ENCODE measurements around the gene BBS12. TPM values are rescaled to one million over a fixed set of nuclear protein-coding genes. Genes with fewer than 3 reads are reported as not detected.

BBS12 gene
- total and polyA plus RNA-seq, 4 donors = 5.3 to 9.8 (median 7.7) TPM

GRCh38 chr4:122701061-122701460 lies 31.4 kb upstream of the BBS12 start:
- Histone ChIP-seq H3K27me3 (ENCODE audit: control insufficient read depth, insufficient read depth, low read length) (no peaks in the 10 kb centered on the region), H3K4me3 (ENCODE audit: low read depth, low read length) (no peak overlapping the region), H3K27ac (ENCODE audit: low read depth, low read length) (no peak overlapping the region), H3K4me1 (ENCODE audit: control insufficient read depth, insufficient read depth, low read length) (no peaks in the 10 kb centered on the region), H3K36me3 (ENCODE audit: control insufficient read depth, insufficient read depth, low read length) (no peaks in the 10 kb centered on the region), H3K9me3 (ENCODE audit: control insufficient read depth, insufficient read depth, low read length) (no peaks in the 10 kb centered on the region)
- DNase-seq (ENCODE audit: low read depth in 4 of 6, low spot score in 6 of 6) = no peak
- no CpG with 5 or more reads among the region's 5 CpGs for WGBS (ENCODE audit: insufficient coverage)

- no peak for DNase-seq (ENCODE audit: low read depth in 4 of 6, low spot score in 6 of 6)
- 100% methylated on average over 1 of the region's 1 CpG for WGBS (ENCODE audit: insufficient coverage)
- no peaks in the 10 kb centered on the region for H3K27me3 ChIP-seq (ENCODE audit: control insufficient read depth, insufficient read depth, low read length)
- no peak overlapping the region for H3K27ac ChIP-seq (ENCODE audit: low read depth, low read length)
- H3K36me3 ChIP-seq (ENCODE audit: control insufficient read depth, insufficient read depth, low read length) = no peaks in the 10 kb centered on the region
- H3K9me3 ChIP-seq (ENCODE audit: control insufficient read depth, insufficient read depth, low read length) = no peaks in the 10 kb centered on the region
- no peaks in the 10 kb centered on the region for H3K4me1 ChIP-seq (ENCODE audit: control insufficient read depth, insufficient read depth, low read length)
- no peak overlapping the region for H3K4me3 ChIP-seq (ENCODE audit: low read depth, low read length)
Observed at GRCh38 chr4:122701965-122702364, 30.5 kb upstream of the BBS12 start.

- no peaks in the 10 kb centered on the region for H3K36me3 ChIP-seq (ENCODE audit: control insufficient read depth, insufficient read depth, low read length)
- H3K9me3 ChIP-seq (ENCODE audit: control insufficient read depth, insufficient read depth, low read length) = no peaks in the 10 kb centered on the region
- no peak overlapping the region for H3K27ac ChIP-seq (ENCODE audit: low read depth, low read length)
- no peak for DNase-seq (ENCODE audit: low read depth in 4 of 6, low spot score in 6 of 6)
- H3K27me3 ChIP-seq (ENCODE audit: control insufficient read depth, insufficient read depth, low read length) = no peaks in the 10 kb centered on the region
- no peaks in the 10 kb centered on the region for H3K4me1 ChIP-seq (ENCODE audit: control insufficient read depth, insufficient read depth, low read length)
- H3K4me3 ChIP-seq (ENCODE audit: low read depth, low read length) = no peak overlapping the region
- WGBS (ENCODE audit: insufficient coverage) = no CpG with 5 or more reads among the region's 3 CpGs
Observed at GRCh38 chr4:122702939-122703338, 29.6 kb upstream of the BBS12 start.

GRCh38 chr4:122703868-122704267 lies 28.6 kb upstream of the BBS12 start:
- no peak overlapping the region for H3K27ac ChIP-seq (ENCODE audit: low read depth, low read length)
- no peaks in the 10 kb centered on the region for H3K27me3 ChIP-seq (ENCODE audit: control insufficient read depth, insufficient read depth, low read length)
- H3K36me3 ChIP-seq (ENCODE audit: control insufficient read depth, insufficient read depth, low read length) = no peaks in the 10 kb centered on the region
- H3K4me3 ChIP-seq (ENCODE audit: low read depth, low read length) = no peak overlapping the region
- H3K9me3 ChIP-seq (ENCODE audit: control insufficient read depth, insufficient read depth, low read length) = no peaks in the 10 kb centered on the region
- 81% methylated on average over 3 of the region's 3 CpGs for WGBS (ENCODE audit: insufficient coverage)
- no peaks in the 10 kb centered on the region for H3K4me1 ChIP-seq (ENCODE audit: control insufficient read depth, insufficient read depth, low read length)
- DNase-seq (ENCODE audit: low read depth in 4 of 6, low spot score in 6 of 6) = no peak

- no peak overlapping the region for H3K4me3 ChIP-seq (ENCODE audit: low read depth, low read length)
- H3K9me3 ChIP-seq (ENCODE audit: control insufficient read depth, insufficient read depth, low read length) = no peaks in the 10 kb centered on the region
- no peak overlapping the region for H3K27ac ChIP-seq (ENCODE audit: low read depth, low read length)
- WGBS (ENCODE audit: insufficient coverage) = 100% methylated on average over 2 of the region's 4 CpGs
- H3K4me1 ChIP-seq (ENCODE audit: control insufficient read depth, insufficient read depth, low read length) = no peaks in the 10 kb centered on the region
- H3K36me3 ChIP-seq (ENCODE audit: control insufficient read depth, insufficient read depth, low read length) = no peaks in the 10 kb centered on the region
- no peaks in the 10 kb centered on the region for H3K27me3 ChIP-seq (ENCODE audit: control insufficient read depth, insufficient read depth, low read length)
- DNase-seq (ENCODE audit: low read depth in 4 of 6, low spot score in 6 of 6) = no peak
Observed at GRCh38 chr4:122705009-122705408, 27.5 kb upstream of the BBS12 start.

- Histone ChIP-seq H3K9me3 (ENCODE audit: control insufficient read depth, insufficient read depth, low read length) (no peaks in the 10 kb centered on the region), H3K27me3 (ENCODE audit: control insufficient read depth, insufficient read depth, low read length) (no peaks in the 10 kb centered on the region), H3K4me3 (ENCODE audit: low read depth, low read length) (no peak overlapping the region), H3K36me3 (ENCODE audit: control insufficient read depth, insufficient read depth, low read length) (no peaks in the 10 kb centered on the region), H3K27ac (ENCODE audit: low read depth, low read length) (no peak overlapping the region), H3K4me1 (ENCODE audit: control insufficient read depth, insufficient read depth, low read length) (no peaks in the 10 kb centered on the region)
- WGBS (ENCODE audit: insufficient coverage) = no CpG with 5 or more reads among the region's 1 CpG
- DNase-seq (ENCODE audit: low read depth in 4 of 6, low spot score in 6 of 6) = no peak
Observed at GRCh38 chr4:122705547-122706117, 26.9 kb upstream of the BBS12 start.

GRCh38 chr4:122706511-122706910 lies 26.0 kb upstream of the BBS12 start:
- Histone ChIP-seq H3K27me3 (ENCODE audit: control insufficient read depth, insufficient read depth, low read length) (no peaks in the 10 kb centered on the region), H3K4me1 (ENCODE audit: control insufficient read depth, insufficient read depth, low read length) (no peaks in the 10 kb centered on the region), H3K36me3 (ENCODE audit: control insufficient read depth, insufficient read depth, low read length) (no peaks in the 10 kb centered on the region), H3K27ac (ENCODE audit: low read depth, low read length) (no peak overlapping the region), H3K9me3 (ENCODE audit: control insufficient read depth, insufficient read depth, low read length) (no peaks in the 10 kb centered on the region), H3K4me3 (ENCODE audit: low read depth, low read length) (no peak overlapping the region)
- no peak for DNase-seq (ENCODE audit: low read depth in 4 of 6, low spot score in 6 of 6)
- WGBS (ENCODE audit: insufficient coverage) = no CpG with 5 or more reads among the region's 3 CpGs

- Histone ChIP-seq H3K4me3 (ENCODE audit: low read depth, low read length) (no peak overlapping the region), H3K4me1 (ENCODE audit: control insufficient read depth, insufficient read depth, low read length) (no peaks in the 10 kb centered on the region), H3K27ac (ENCODE audit: low read depth, low read length) (no peak overlapping the region), H3K9me3 (ENCODE audit: control insufficient read depth, insufficient read depth, low read length) (no peaks in the 10 kb centered on the region), H3K27me3 (ENCODE audit: control insufficient read depth, insufficient read depth, low read length) (no peaks in the 10 kb centered on the region), H3K36me3 (ENCODE audit: control insufficient read depth, insufficient read depth, low read length) (no peaks in the 10 kb centered on the region)
- WGBS (ENCODE audit: insufficient coverage) = 93% methylated on average over 3 of the region's 4 CpGs
- no peak for DNase-seq (ENCODE audit: low read depth in 4 of 6, low spot score in 6 of 6)
Observed at GRCh38 chr4:122707497-122707896, 25.0 kb upstream of the BBS12 start.

GRCh38 chr4:122709236-122709635 lies 23.3 kb upstream of the BBS12 start:
- no peak overlapping the region for H3K4me3 ChIP-seq (ENCODE audit: low read depth, low read length)
- H3K9me3 ChIP-seq (ENCODE audit: control insufficient read depth, insufficient read depth, low read length) = no peaks in the 10 kb centered on the region
- H3K4me1 ChIP-seq (ENCODE audit: control insufficient read depth, insufficient read depth, low read length) = no peaks in the 10 kb centered on the region
- no peaks in the 10 kb centered on the region for H3K36me3 ChIP-seq (ENCODE audit: control insufficient read depth, insufficient read depth, low read length)
- DNase-seq (ENCODE audit: low read depth in 4 of 6, low spot score in 6 of 6) = no peak
- no peak overlapping the region for H3K27ac ChIP-seq (ENCODE audit: low read depth, low read length)
- H3K27me3 ChIP-seq (ENCODE audit: control insufficient read depth, insufficient read depth, low read length) = no peaks in the 10 kb centered on the region

GRCh38 chr4:122710434-122711308 lies 21.8 kb upstream of the BBS12 start:
- H3K27me3 ChIP-seq (ENCODE audit: control insufficient read depth, insufficient read depth, low read length) = no peaks in the 10 kb centered on the region
- no peaks in the 10 kb centered on the region for H3K4me1 ChIP-seq (ENCODE audit: control insufficient read depth, insufficient read depth, low read length)
- WGBS (ENCODE audit: insufficient coverage) = 65% methylated on average over 3 of the region's 9 CpGs
- H3K27ac ChIP-seq (ENCODE audit: low read depth, low read length) = no peak overlapping the region
- H3K9me3 ChIP-seq (ENCODE audit: control insufficient read depth, insufficient read depth, low read length) = no peaks in the 10 kb centered on the region
- no peak for DNase-seq (ENCODE audit: low read depth in 4 of 6, low spot score in 6 of 6)
- no peak overlapping the region for H3K4me3 ChIP-seq (ENCODE audit: low read depth, low read length)
- no peaks in the 10 kb centered on the region for H3K36me3 ChIP-seq (ENCODE audit: control insufficient read depth, insufficient read depth, low read length)

All from spinal cord (tissue), 10 donors.